Occipital lobe (tissue), 2 donors: ENCODE data around the gene PLPP4. TPM values are rescaled to one million over a fixed set of nuclear protein-coding genes. Genes with fewer than 3 reads are reported as not detected.

Source experiments
- DNase-seq: peaks from one replicate; lab custom pipeline; 2025; lab: John Stamatoyannopoulos, UW
- total RNA-seq: library from RNA; depleted of rRNA; stranded (reverse); fragments of >200 nt; gene quantifications from one replicate; pipeline ENCODE4 v1.2.3, GENCODE V29; 2014

Gene PLPP4
- 20.4 TPM for total RNA-seq

DNA sequence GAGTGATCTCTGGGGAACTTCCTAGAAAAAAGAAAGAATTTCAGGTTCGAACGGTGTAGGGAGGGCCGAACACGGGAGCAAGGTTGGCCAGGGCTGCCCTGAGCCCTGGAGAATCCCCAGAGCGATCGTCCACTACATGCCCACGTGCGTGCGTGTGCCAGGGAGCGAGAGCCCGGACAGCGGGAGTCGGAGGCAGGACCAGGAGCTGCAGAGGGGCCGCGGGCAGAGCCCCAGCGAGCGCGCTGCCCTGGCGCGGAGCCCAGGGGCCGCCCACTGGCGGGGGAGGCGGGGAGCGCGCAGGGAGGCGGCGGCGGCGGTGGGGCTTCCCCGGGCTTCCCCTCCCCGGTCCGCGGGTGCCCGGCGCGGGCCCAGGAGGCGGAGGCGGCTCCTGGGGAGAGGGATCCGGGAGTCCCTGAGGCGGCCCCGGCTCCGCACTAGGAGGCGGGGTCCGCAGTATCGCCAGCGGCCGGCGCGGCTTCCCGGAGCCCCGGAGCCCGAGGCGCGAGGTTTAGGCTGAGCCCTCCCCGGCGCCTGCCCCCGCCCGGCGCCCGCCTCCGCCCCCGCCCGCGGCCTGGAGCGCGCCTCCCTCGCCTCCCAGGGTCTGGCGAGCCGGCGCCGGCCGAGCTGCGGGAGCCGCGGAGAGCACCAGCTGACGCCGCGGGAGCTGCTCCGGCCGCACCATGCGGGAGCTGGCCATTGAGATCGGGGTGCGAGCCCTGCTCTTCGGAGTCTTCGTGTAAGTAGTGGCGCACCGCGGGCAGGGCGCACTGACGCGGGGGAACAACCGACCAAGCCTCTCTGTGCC lies at the start of gene PLPP4:
PLPP4 (plus strand) TSS at position 602 of the 805 bp plus-strand sequence; CDS start at position 681, 79 bp downstream.
- peak; percentile 15 for DNase-seq

DNA sequence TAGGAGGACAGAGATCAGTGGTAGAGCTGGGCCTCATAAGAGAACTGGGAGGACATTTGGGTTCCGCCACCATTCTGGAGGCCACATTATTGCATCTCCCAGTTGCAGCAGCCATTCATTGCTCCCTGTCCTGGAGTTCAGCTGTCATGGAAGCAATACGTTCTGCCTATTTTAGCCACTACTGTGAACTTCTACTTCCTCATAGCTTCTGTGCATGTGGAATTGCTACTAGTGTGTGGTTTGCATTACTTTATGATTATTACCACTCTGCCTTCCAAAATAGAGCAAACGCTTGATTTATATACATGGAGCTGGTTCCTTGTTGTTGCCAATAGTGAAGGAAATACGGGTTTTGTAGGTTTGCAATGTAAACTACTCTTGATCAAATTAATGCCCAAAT lies 47.2 kb upstream of the PLPP4 start:
- no peak for DNase-seq

DNA sequence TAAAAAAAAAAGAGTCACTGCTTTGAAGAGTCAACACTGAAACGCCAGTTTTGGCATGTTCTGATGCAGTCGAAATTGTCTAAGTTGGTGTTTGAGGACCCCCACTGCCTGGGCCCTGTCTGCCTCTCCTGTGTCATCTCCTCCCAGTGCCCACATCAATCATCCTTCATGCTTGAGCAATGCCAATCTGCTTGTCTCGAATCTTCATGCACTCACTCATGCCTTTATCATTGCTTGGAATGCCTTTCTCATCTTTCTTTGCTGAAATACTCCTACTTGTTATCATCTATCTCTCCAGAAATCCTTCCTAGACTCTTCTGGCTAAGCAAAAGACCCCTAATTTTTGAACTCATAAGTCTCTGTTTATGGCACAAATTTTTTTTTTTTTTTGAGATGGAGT lies 42.1 kb upstream of the PLPP4 start:
- no peak for DNase-seq

DNA sequence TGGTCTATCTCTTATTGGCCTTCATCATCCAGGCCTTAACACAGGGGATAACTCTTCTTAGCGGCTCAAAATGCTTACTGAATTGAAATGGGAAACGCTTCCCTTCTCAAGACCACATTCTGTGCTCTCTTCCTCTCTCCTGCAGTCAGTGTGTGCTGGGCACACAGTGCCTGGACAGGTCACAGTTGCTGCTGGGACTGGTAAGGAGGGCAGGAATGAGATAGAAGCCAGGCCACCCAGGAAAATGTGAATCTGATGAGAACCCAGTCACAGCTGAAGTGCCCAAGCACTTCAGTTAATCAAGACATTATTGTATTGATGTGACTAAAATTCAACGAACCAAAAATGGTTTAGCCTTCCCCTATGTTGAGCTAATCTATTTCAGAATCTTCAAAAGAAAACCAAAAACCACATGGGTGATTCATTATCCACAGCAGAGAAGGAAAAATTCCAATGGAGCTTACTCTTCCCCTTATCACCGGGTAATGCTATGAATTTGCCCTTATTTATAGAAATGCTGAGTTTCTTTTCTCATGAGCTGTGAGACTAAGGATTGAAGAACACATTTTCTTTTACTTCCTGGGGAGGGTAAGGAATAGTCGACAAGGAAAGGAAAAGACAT lies 41.2 kb upstream of the PLPP4 start:
- no peak for DNase-seq

DNA sequence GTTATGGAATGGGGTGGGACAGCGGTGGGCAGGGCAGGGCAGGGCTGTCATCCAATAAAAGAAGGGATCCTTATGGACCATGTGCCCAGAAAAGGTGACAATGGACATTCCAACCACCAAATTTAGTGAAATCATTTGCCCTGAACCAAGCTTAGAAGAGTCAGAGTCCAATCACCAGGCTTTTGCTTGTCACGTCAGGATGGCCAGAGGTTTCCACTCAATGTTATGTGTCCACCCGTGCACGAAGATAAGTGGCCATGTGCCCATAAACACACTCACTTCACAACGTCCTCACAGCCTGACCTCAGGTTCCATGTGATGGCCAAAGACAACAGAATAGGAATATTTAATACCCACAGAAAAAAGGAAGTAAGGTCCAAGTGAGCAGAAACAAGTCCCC lies 36.6 kb upstream of the PLPP4 start:
- DNase-seq = no peak

DNA sequence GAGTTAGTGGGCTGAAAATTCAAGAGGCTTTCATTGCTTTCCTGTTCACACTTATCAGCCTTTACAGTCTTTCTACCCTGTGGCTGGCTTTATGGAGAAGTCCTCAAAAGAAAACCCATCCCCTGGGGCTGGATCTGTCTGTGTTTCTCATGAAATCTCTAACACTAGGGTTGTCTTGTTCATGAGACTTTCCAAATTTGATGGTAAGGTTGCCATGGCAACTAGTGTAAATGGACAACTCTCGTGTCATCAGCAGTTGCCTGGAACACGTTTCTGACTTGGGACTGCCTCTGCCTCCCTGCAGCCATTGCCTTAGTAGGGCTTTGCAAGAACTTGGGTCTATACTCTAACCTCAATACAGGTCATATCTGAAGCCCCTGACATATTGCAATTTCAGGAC lies 35.8 kb upstream of the PLPP4 start:
- DNase-seq = no peak

DNA sequence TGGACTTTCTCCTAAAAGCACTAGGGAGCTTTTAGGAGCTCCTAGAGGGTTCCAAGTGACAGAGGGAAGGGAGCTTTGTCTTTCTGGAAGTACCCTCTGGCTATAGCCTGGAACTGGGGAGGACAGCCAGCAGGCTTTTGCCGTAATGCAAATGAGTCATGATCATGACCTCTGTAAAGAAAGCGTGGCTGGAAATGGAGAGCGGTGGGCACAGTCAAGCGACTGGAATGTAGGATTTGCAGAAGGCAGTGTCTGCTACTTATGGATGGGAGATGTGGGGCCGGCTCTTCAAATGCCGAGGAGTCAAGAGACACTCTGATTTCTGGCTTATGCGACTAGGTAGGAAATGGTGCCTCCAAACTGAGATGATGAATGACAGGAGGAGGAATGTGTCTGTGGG lies 34.6 kb upstream of the PLPP4 start:
- no peak for DNase-seq

DNA sequence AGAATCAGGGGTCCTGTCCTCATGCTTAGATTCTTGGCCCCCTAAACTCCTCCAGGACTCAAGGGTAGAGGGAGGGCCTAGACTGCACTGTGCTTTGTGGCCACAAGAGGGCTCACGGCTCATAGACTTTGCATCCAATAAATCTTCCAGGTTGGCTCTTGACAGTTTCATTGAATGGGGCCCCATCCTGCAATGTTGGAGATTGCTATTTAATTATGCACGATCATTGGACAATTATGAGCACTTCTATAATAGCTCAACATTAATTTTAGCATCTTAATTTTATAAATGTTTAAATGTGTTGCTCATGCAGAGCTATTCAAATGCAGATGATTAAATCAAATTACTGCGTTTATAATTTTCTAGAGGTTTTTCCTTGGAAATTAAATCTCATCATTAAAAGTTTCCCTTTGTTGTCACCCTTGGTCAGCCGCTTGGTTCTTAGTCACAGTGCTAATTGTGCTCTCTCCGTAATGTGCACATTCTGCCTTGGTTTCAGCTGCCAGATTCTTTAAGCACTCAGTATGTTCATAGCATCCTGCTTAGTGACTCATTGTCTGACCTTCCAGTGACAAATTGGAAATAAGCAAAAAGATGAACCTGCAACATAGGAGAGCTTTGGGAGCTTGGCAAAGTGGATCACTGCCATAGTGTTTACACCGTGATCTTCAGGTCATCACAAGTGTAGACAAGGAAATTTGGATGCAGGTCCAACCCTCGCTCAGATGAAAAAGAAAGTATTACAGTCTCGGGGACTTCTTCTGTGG lies 33.4 kb upstream of the PLPP4 start:
- peak; percentile 7 for DNase-seq

DNA sequence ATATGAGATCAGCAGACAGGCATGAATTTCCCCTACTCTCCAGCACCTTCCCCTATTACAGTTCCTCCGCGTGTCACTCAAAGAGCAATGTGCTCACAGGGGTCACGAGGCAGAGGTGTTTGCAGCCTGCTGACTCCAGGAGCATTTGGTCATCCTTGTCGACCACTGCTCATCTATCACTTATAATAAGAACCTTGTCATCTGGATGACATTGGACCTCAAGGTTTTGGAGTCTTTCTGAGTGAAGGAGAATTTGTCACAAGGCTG lies 32.9 kb upstream of the PLPP4 start:
- DNase-seq = no peak

DNA sequence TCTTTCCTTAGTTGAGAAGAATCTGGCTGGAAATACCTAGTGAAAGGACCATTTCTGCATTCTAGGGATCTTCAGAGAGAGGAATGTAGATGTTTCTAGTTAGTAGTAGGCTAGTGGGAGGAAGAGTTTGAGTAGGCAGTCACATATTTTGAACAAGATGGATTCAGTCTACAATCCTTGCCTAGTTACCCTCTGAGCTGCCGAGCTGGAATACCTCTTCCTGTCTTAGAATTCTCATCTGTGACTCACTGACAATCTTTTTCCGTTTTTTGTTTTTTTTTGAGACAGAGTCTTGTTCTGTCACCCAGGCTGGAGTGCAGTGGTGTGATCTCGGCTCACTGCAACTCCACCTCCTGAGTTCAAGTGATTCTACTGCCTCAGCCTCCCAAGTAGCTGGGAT lies 30.7 kb upstream of the PLPP4 start:
- no peak for DNase-seq

DNA sequence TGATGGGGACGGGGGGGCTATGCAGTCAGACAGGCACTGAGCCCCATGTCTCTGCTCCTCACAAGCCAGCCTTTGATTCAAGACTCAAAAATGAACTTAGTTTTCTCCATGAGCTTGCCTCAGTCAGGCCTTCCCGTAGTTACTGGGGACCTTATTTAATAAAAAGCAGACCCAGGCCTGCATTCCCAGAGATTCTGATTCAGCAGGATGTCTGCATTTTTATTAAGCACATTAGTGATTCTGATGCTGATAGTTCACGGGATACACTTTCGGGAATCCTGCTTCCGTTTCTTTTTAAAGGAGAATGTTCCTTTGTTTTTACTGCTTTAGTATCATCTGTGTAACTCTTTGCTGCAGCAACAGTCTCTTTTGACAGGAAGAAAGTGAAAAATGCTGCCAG lies 28.3 kb upstream of the PLPP4 start:
- DNase-seq = no peak

DNA sequence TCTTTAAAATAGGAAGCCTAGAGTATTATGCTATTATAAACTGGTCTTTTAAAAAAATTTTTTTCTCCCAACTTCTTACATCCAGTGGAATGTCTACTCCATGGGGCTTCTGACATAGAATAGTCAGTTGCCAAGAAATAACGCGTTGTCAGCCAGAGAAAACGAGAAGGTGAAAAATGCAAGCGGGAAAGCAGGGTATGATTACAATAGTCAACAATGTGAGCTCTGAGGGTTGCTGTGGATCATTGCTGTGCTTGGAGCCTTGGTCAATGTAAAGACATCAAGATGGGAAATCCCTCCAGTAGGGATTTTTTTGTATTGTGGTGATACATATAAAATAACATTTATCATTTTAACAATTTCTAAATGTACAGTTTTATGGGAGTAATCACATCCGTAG lies 27.6 kb upstream of the PLPP4 start:
- no peak for DNase-seq

DNA sequence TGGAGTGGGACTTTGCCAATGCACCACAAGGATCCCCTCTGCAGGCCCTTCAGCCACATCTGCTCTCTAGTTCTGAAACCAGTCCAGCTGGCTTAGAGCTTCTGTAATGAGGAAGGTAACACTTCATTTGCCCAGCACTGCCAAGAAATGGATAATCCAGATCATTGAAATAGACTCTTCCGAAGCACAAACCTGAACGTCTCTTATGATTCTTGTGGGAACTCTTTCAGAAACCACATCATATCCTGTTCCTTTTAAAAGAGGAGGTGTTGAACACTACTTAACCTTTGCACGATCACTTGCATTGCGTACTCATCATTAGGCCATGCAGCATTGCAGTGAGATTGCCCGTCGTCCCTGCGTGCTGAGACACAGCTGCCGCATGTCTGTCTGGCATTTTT lies 25.8 kb upstream of the PLPP4 start:
- DNase-seq = no peak

DNA sequence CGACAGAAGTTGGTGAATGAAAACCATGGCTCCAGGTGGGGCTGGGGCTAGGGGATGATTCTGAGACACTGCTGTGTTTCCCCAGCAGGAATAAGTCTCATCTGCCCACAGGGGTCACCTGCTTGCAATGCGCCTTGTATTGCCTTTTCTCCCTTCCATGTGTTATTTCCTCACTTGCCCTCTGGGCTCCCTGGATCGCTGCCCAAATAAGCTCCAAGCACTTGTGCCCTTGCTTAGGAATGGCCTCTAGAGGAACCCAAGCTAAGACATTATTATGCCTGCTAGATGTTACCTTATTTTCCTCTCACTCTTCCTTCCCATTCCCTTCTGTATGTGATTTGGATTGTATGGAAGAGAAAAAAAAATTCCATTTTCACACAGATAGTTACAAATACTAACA lies 24.8 kb upstream of the PLPP4 start:
- no peak for DNase-seq

DNA sequence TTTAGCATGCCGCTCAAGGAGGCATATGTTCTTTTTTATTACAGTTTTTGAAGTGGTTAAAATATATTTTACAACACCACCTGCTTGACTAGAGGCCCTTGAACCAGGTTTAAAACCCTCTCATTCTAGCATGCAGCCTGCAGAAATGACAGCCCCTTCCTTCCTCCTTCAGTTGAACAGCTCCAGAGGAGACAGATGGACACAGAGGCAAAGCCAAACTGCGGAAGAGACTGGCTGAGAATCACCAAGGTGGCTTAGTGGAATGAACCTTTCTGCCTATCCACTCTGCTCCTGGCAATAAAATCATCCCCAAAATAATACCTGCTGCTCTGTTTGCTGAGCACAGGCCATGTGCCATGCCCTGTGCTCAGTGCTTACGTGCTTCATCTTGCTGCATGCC lies 23.9 kb upstream of the PLPP4 start:
- DNase-seq = no peak

DNA sequence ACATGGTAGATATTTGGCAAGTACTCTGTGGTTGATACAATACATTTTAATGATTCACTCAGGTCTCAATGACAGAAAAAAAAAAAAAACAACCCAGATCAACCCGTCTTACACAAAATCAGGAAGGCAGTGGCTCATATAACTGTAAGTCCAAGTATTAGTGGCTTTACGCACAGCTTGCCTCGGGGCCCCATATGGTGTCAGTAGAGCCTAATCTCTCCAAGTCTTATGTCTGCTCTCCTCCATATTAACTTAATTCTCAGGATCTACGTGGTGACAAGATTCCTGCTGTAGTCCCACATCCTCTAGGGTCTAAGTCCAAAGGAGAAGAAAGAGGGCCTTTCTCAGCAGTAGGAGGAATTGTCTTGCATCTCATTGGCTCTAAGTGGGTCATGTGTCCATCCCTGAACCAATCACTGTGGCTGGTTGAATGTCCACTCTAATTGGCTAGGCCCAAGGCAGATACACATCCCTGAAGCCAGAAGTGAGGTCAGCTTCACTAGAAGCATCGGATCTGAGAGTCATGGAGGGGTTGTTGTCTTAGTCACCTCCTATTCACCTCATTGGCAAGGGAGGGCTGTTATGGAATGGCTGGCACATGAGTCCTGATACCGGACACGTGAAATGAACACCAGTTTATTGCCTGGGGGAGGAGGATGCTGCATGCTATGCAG lies 20.5 kb upstream of the PLPP4 start:
- no peak for DNase-seq

DNA sequence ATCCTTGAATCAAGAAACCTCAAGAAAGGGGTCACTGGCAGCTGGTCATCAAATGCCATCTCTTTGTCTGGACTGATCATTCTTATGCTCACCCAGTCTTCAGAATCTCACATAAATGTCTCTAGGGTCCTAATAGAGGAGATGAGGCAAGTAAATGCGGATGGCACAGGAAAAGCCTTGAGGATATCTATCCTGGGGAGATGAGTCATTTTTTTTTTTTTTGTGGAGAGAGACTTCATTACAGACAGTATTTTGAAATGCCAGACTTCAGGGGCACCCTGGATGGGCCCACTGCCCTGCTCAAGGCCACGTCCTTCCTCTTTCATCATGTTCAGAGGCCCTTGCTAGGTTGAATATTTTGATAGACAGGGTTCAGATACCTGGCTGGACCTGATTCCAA lies 19.5 kb upstream of the PLPP4 start:
- DNase-seq = no peak

DNA sequence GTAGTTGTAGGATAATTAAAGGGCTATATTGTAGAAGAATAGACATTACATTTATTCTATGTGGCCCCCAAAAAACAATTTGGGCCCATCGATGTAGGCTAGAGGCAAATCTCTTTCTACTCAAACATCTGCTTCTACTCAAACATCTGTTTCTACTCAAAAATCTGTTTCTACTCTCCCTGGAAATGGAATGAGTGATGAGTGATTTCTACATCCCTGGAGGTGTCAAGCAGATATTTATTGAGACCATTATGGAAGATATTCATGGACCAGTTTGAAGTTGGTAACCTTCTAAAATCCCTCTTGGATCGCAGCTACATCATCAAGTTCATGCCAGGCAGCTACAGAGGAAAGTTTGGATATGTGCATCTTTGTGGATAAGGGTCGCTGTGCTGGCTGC lies 5.1 kb upstream of the PLPP4 start:
- DNase-seq = no peak

DNA sequence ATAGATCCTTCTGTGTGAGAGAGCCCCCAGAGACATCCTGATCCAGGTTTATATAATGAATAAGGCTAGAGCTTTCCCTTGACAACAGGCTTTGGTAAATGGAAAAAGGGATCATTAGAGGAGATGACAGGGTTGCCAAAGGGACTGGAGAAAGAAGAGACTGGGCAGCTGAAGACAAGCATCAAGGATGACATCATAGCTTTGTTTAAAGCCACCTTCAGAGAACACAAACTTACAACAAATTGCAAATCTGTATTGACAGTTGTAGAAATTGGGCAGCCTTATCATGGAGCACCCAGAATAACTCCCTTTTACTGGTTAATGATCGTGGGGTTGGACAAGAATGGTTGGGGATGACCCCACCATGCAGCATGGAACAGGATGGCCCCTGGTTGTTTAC lies 3.7 kb upstream of the PLPP4 start:
- no peak for DNase-seq

DNA sequence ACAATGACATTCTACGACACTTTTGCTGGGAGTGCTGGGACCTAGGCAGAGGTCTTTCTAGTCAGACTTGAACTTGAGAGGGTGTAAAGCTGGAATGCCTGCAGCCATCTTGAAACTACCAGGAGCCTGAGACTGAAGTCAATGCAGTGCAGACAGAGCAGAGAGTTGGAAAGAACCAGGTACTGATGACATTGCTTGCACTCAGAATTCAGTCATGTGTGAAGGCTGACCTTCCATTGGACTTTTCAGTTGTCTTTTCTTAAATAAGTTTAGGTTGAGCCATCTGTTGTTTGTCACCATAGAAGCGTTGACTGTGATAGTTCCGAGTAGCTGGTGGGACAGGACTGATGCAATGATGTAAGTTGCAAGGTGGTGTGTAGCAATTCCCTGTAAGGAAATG lies 3.1 kb upstream of the PLPP4 start:
- DNase-seq = no peak

DNA sequence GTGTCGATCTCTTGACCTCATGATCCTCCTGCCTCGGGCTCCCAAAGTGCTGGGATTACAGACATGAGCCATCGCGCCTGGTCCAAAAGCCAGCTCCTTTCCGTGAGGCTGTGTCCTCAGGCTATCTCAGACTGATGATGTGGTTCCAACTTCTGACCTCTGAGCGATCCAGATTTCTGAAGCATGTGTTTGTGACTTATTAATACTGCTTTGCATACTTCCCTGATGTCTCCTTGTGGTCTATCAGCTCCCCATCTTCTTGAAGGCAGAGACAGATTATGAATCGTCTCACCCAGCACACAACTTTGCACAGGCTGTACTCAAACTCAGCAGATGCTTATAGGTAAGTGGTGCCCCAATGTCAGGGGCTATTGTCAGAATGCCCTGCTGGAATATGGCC lies 2.0 kb upstream of the PLPP4 start:
- no peak for DNase-seq

DNA sequence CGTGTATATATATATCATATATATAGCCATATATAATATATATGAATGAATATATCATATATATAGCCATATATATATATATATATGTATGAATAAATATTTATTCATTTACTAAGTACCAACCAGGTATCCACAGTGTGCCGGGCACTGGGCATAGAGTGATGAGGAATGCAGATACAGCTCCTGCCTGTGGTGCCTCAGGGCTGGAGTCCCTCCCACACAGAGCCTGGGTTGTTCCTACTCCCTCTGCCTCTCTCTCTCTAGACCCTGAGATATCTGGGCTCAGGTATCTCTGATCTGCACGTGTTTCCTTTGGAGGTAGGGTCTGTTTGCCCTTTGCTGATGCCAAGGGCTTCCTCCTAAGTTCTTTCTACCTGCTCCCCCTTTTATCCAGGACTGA lies 1.4 kb upstream of the PLPP4 start:
- no peak for DNase-seq
